DND-41 (cell line): ENCODE measurements around the gene SMIM41.

ENCODE experiments used
- ATAC-seq: fragments of 200-7000 bp; cut with Tn5 transposase; 3 replicates; pipeline ENCODE4 v1.9.1; 2021; ENCODE audit warnings: low read depth; ENCODE audit not compliant: insufficient read depth
- DNase-seq: peaks from one replicate; pipeline ENCODE4 v3.0.0-alpha.2; 2020
- H2AFZ ChIP-seq: 2 replicates; pipeline ENCODE4 v1.6.0; 2012; ENCODE audit warnings: low read depth, low read length
- H3K27ac ChIP-seq: 2 replicates; pipeline ENCODE4 v1.5.1; 2012; ENCODE audit warnings: low read length, inconsistent platforms
- H3K27me3 ChIP-seq: fragments of 200-600 bp; sonication (generic); 2 replicates; pipeline ENCODE4 v1.6.0; 2012; ENCODE audit warnings: low read length, mild to moderate bottlenecking, inconsistent platforms; ENCODE audit not compliant: insufficient read depth, poor library complexity
- H3K36me3 ChIP-seq: 2 replicates; pipeline ENCODE4 v1.5.1; 2012; ENCODE audit warnings: low read length, inconsistent platforms; ENCODE audit not compliant: insufficient read depth
- H3K4me1 ChIP-seq: 2 replicates; pipeline ENCODE4 v1.5.1; 2012; ENCODE audit warnings: mild to moderate bottlenecking, low read length; ENCODE audit not compliant: insufficient read depth
- H3K4me2 ChIP-seq: 2 replicates; pipeline ENCODE4 v1.6.0; 2012; ENCODE audit warnings: mild to moderate bottlenecking, moderate library complexity, low read length, inconsistent platforms; ENCODE audit not compliant: insufficient read depth
- H3K4me3 ChIP-seq, 2 experiments: fragments of 200-600 bp in 1 of 2; shearing (Covaris generic) in 1 of 2; 2 replicates each; pipeline ENCODE4 v1.5.1; 2012 to 2016; ENCODE audit warnings: inconsistent platforms in 2 of 2, low read length in 2 of 2, mild to moderate bottlenecking in 2 of 2, low read depth in 1 of 2, moderate library complexity in 1 of 2
- H3K79me2 ChIP-seq: 2 replicates; pipeline ENCODE4 v1.6.0; 2012; ENCODE audit warnings: low read length, inconsistent platforms; ENCODE audit not compliant: insufficient read depth
- H3K9ac ChIP-seq: 2 replicates; pipeline ENCODE4 v1.6.0; 2012; ENCODE audit warnings: low read depth, mild to moderate bottlenecking, inconsistent platforms, low read length, moderate library complexity
- H3K9me3 ChIP-seq: 2 replicates; pipeline ENCODE4 v1.5.1; 2012; ENCODE audit warnings: low read length, moderate library complexity, mild to moderate bottlenecking, inconsistent platforms; ENCODE audit not compliant: insufficient read depth, severe bottlenecking
- H4K20me1 ChIP-seq: 2 replicates; pipeline ENCODE4 v1.6.0; 2012; ENCODE audit warnings: low read length; ENCODE audit not compliant: insufficient read depth
- CTCF ChIP-seq: IDR thresholded peaks from 2 replicates; pipeline ENCODE4 v1.5.1; 2012; ENCODE audit warnings: borderline replicate concordance, low read length, moderate library complexity, mild to moderate bottlenecking; ENCODE audit not compliant: poor library complexity, severe bottlenecking; ENCODE audit errors: extremely low read depth
- EZH2 ChIP-seq: IDR thresholded peaks from 3 replicates; pipeline ENCODE4 v1.6.1; 2012; ENCODE audit warnings: borderline replicate concordance, low read depth, mild to moderate bottlenecking, moderate library complexity, low read length, inconsistent platforms; ENCODE audit not compliant: severe bottlenecking

SMIM41 gene

GRCh38 chr12:52052468-52053186, 26.9 kb upstream of the SMIM41 start:
- H3K4me3 ChIP-seq: no peak overlapping the region
- H3K27me3 ChIP-seq: peaks cover 60% of the 10 kb centered on the region
- no peak overlapping the region for H2AFZ ChIP-seq
- DNase-seq: peak; percentile 10
- no peak overlapping the region for H3K4me2 ChIP-seq
- no peaks in the 10 kb centered on the region for H3K9me3 ChIP-seq
- ATAC-seq: no peak
- no peak overlapping the region for H3K27ac ChIP-seq
- TF ChIP-seq EZH2 (no peak), CTCF (no peak)
- H3K9ac ChIP-seq: no peak overlapping the region
- H4K20me1 ChIP-seq: peaks cover 37% of the 10 kb centered on the region
- H3K4me1 ChIP-seq: peaks cover 19% of the 10 kb centered on the region
- no peaks in the 10 kb centered on the region for H3K36me3 ChIP-seq
- no peaks in the 10 kb centered on the region for H3K79me2 ChIP-seq

DNA sequence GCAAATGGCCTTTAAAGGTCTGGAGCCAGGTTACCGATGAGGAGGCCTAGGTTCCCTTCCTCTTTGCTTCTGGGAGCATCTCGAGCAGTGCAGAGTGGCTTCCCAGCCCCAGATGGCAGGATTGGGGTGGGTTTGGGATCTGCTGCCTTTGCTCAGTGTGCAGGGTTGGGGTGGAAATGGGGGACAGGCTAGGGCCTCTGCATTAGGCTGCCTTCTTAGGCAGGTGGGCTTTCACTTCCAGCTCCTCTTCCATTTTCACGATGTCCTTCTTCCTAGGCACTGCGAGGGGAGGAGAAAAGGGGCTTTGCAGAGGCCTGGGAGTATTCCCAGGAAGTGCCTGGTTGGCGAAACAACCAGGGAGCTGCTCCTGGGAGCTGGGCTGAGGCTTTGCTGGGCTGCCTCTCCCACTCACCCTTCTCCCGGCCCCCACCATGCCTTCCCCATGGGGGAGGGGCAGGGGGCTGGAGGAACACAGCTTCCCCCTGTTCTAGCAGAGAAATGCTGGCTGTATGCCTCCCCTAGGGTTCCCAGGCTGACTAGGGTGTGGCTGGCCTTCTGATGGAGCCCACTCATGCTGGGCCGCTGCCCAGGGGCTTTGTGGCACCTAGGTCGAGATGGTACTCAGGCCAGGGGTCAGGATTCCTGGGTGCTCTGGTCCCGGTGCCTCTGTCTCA, 25.8 kb upstream of the SMIM41 start:
- H3K9ac ChIP-seq: no peak overlapping the region
- H3K79me2 ChIP-seq: no peaks in the 10 kb centered on the region
- ATAC-seq (no peak), DNase-seq (no peak)
- H4K20me1 ChIP-seq: peaks cover 37% of the 10 kb centered on the region
- no peaks in the 10 kb centered on the region for H3K36me3 ChIP-seq
- peaks cover 61% of the 10 kb centered on the region for H3K27me3 ChIP-seq
- H2AFZ ChIP-seq: no peak overlapping the region
- no peak overlapping the region for H3K4me3 ChIP-seq
- H3K9me3 ChIP-seq: no peaks in the 10 kb centered on the region
- no peak overlapping the region for H3K27ac ChIP-seq
- TF ChIP-seq EZH2 (no peak), CTCF (no peak)
- H3K4me1 ChIP-seq: peaks cover 19% of the 10 kb centered on the region
- H3K4me2 ChIP-seq: no peak overlapping the region

- no peak overlapping the region for H3K9ac ChIP-seq
- H3K27me3 ChIP-seq: peaks cover 58% of the 10 kb centered on the region
- no peaks in the 10 kb centered on the region for H3K79me2 ChIP-seq
- peaks cover 19% of the 10 kb centered on the region for H3K4me1 ChIP-seq
- H3K36me3 ChIP-seq: no peaks in the 10 kb centered on the region
- no peak overlapping the region for H2AFZ ChIP-seq
- H3K9me3 ChIP-seq: no peaks in the 10 kb centered on the region
- no peak overlapping the region for H3K4me2 ChIP-seq
- DNase-seq (no peak), ATAC-seq (no peak)
- no peak overlapping the region for H3K4me3 ChIP-seq
- H3K27ac ChIP-seq: no peak overlapping the region
- peaks cover 35% of the 10 kb centered on the region for H4K20me1 ChIP-seq
- TF ChIP-seq EZH2: no peak
- TF ChIP-seq CTCF: no peak
Observed at GRCh38 chr12:52054231-52054832, 25.2 kb upstream of the SMIM41 start.
